GM19240 (cell line): Measurements from ENCODE around the gene CACNA2D3.
"Not testable (repeated sequence)": the region's sequence is repeated elsewhere in the genome, so short reads cannot be mapped to it uniquely, and the experiment has no call there.

Source experiments
- DNase-seq: peaks from one replicate; pipeline ENCODE4 v3.0.0; 2011; ENCODE audit warnings: low spot score; ENCODE audit not compliant: insufficient read length

Gene CACNA2D3

DNA sequence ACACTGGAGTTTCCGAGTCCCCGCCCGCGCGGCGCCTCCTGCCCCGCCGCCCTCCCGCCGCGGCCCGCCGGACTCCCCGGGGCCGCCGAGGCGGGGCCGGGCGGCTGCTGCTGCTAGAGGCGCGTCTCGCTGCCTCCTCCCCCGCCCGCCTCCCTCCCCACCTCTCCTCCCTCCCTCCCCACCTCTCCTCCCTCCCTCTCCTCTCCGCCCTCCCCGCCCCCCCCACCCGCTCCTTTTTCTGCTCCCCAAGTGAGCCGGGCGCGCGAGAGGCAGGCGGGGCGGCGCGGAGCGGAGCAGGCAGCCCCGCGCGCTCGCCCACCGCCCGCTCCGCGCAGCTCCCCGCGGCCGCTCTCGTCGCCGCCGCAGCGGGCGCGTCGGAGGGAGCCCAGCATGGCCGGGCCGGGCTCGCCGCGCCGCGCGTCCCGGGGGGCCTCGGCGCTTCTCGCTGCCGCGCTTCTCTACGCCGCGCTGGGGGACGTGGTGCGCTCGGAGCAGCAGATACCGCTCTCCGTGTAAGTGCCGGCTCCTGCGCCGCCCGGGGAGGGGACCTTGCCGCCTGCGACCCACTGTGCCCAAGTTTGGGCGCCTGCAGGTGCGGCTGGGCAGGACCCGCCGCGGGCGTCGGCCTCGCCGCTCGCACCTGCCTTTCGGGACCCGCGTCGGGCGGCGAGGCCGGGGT, at the start of gene CACNA2D3:
Gene CACNA2D3, plus strand, starts transcription at position 229 of the 679 bp plus-strand sequence.
- no peak for DNase-seq

GRCh38 chr3:54073386-54073785, 49.0 kb upstream of the CACNA2D3 start:
- DNase-seq, result no peak

GRCh38 chr3:54079314-54079713, 43.0 kb upstream of the CACNA2D3 start:
- no peak for DNase-seq

DNA sequence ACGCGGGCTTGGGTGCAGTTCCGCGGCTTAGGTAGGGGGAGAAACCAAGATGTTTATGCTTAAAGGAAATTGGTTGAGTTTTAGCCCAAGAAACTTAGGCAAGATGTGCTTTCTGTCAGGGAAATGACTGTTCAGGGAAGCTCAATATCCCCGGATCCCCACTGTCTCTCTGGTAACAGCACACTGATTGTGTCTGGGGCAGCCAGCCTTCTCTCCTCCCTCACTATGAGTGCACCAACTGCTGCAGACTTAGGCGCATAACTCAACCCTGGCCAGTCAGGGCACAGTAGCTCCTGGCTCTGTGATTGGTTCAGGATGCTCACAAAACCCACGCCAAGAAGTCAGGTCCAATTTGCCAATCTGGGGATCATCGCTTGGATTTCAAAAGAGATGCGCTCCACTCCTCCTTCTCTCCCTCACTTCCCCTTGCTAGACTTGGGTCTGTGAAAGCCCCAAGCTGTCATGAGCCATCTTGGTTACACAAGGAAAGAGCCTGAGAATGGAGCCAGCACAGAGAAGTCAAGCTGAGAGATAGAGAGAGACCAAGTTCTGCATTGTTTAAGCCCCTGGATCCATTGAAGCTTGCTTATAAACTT, 42.5 kb upstream of the CACNA2D3 start:
- no peak for DNase-seq

GRCh38 chr3:54083921-54084320, 38.4 kb upstream of the CACNA2D3 start:
- DNase-seq, result no peak

DNA sequence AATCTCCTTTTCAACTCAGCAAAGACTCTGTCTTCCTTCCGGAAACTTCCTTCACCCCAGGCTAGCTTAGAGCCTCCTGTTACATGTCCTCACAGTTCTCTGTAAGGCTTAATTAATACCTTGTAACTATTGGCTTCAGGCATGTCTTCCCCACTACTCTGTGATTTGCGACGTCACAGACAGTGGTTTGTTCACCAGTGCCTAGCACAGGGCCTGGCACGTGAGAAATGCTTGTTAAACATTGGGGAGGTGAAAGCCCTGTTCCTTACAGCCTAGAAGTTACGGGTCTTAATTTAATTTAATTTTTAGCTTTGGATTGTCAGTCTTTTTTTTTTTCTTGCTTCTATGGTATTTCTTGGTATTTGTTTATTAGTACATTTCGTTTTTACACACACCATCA, 36.4 kb upstream of the CACNA2D3 start:
- no peak for DNase-seq

DNA sequence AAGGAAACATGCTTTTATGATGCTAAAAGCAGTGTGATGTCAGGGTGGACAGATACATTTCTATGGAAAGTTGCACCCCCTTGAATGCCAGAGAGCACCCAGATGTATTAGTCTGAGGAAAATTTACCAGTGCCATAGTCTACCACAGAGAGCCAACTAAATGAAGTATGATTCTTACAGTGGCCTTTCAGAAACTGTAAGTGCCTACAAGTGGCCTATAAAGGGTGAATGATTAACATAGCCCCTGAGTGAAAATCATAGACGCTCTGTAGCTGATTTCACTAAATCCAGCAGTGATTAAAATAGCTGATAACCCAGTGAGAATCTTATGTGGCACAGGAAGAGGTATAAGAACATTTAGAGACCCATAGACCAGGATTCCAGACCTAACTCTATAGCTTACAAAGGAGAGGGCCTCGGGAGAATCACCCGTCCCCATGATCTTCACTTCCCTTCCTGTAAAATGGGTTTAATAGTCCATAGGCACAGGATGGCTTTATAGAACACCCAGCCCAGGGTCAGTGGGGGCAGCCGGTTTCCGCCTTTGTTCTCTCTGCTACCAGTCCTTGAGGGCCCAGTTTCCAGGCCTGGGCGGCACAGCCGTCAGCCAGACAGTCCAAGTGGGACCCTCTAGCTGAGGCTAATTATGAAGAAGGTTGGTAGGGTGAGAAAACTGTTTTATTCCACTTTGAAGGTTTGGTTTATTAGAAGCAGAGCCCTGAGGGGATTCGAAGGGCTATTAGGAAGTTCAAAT, 35.5 kb upstream of the CACNA2D3 start:
- no peak for DNase-seq

- no peak for DNase-seq
These were observed 34.6 kb upstream of the CACNA2D3 start for GRCh38 chr3:54087581-54088410.

GRCh38 chr3:54093491-54094248, 28.7 kb upstream of the CACNA2D3 start:
- DNase-seq, result no peak

- no peak for DNase-seq
These were observed 27.4 kb upstream of the CACNA2D3 start for GRCh38 chr3:54094926-54095325.

DNA sequence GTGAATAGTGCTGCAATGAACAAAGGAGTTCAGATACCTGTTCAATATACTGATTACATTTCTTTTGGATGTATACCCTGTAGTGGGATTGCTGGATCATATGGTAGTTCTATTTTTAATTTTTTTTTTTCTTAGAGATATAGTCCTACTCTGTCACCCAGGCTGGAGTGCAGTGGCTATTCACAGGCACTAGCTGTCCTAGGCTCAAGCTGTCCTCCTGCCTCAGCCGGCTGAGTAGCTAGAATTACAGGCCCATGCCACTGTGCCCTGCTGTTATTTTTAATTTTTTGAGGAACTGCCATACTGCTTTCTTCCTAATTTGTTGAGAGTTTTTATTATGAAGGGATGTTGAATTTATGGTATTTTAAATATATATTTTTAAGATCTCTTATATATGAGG, 23.0 kb upstream of the CACNA2D3 start:
- DNase-seq, result no peak

DNA sequence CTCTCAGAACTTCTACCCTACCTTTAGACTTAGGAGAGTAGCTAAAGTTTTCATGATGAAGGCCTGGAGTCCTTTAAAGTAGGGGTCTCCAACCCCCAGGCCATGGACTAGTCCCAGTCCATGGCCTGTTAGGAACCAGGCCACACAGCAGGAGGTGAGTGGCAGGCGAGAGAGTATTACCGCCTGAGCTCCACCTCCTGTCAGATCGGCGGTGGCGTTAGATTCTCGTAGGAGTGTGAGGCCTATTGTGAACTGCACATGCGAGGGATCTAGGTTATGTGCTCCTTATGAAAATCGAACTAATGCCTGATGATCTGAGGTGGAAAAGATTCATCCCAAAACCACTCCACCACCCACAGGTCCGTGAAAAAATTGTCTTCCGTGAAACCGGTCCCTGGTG, 18.3 kb upstream of the CACNA2D3 start:
- DNase-seq, result no peak

GRCh38 chr3:54116129-54116528, 6.2 kb upstream of the CACNA2D3 start:
- not testable (repeated sequence) for DNase-seq

DNA sequence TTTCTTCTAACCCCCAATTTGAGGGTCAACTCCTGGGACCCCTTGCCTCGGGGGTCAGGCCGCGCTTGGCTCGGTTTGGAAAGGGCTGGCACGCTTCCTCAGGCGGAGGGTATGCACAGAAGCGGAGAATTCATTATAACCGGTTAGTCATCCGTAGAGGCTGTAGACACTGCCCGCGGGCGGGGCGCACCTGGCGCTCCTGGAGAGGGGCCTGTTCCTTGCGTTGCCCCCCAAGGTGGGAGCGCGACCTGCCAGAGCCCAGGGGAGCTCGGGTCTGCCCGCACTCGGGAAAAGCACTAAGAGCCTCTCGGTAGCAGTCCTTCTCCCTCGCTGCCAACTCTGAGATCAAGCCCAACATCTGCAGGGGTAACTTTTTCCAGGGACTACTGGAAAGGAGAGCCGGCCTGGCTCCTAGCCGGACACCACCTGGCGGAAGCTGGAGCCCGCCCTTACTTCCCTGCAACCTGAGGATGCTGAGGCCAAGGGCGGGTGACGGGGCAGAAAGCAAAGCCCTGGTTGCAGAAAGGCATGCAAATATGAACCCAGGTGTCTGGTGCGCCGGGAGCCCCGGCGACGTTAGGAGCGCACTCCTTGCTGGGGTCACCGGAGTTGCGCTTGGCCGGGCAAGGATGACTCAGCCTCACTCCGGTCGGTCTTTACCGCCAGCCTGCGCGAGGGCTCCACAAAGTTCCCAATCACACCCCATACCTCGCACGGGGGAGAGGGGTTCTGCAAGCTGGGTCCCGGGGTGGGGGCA, 1.5 kb upstream of the CACNA2D3 start:
- no peak for DNase-seq

DNA sequence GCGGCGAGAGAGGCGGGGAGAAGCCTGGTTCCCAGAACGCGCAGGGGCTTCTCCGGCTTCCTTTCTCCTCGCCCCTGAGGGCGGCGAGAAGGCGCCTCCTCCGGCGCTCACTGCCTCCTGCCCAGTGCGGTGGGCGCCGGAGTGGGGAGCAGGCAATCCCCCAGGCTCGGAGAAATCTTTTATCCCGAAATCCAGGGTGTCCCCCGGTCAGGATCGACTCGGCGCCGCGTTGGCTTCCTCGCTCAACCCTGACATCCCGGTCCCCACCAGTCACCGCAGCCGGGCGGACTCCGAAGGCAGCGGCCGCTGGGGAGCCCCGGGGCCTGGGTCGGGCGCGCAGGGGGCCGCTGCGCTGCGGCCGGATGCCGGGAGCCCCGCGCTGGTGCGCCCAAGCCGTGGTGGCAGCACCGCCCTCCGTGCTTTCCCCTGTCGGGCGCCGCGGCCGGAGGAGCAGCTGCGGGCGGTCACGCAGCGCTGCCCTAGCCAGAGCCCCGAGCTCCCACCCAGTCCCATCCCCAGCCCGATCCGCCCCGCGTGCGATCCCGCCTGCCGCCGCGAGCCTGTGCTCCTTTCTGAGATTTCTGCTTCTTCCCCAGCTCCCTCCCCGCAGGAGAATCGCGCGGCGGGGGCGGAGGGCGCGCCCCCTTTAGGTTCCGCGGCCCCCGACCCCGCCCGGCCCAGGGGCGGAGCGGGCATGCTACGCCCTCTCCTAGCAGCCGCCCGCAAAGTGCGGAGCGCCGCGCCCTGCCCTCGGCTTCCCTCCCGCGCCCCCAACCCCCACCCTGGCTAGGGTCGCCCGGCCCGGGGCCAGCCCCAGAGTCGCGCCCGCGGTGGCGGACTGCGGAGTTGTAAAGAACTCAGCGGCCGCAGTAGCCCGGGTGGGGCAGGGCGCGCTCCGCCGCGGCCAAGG, 683 bp upstream of the CACNA2D3 start:
- DNase-seq, result no peak

DNA sequence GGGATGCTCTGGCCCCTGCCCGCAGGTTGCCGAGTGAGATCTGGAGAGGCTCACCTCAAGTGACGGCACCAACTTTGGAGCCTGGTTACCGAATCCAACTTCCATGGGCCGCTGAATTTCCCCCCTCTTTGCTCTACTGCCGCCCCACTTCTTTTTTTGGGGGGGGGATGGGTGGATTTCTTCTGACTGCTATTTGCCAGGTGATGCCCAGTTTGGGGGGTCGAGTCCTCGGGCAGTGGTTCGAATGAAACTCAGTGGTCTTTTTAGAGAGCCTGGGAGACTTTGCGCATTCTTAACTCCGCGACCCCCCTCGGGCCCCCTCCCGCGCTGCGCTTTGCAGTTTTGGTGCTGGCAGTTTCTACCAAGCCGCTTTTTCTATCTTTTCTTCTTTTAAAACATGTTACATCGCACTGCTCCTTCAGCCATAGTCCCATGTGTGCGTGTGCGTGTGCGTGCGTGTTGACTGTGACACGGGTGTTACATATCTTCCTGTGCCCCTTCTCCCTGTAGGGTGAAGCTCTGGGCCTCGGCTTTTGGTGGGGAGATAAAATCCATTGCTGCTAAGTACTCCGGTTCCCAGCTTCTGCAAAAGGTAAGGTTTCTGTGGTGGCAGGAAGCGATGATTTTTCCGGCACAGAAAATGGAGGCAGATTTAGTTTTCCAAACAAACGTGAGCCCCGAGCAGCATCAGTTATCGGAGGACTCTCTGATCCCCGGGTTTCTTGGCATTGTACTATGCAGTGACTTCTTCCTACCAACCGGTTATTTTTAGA, 837 bp downstream of the CACNA2D3 start:
- no peak for DNase-seq

GRCh38 chr3:54123776-54124196, 1.4 kb downstream of the CACNA2D3 start:
- DNase-seq, result no peak

- no peak for DNase-seq
These were observed 2.9 kb downstream of the CACNA2D3 start for GRCh38 chr3:54125300-54125699.
